Right lung (tissue), 10 donors: ENCODE results near the gene ZNF431. TPM values are rescaled to one million over a fixed set of nuclear protein-coding genes. Genes with fewer than 3 reads are reported as not detected.

Source experiments
- DNase-seq, 2 donors: peaks; one replicate each; pipeline ENCODE4 v3.0.0-alpha.2; 2013
- long read RNA-seq, 8 donors: transcript quantifications; one replicate each; lab custom pipeline, GENCODE V29; 2026
- polyA plus RNA-seq, 5 donors: library from polyadenylated mRNA; unstranded; fragments of 120-200 nt; gene quantifications; one replicate each; pipeline versions ENCODE4 v1.2.1 to v1.2.3, GENCODE V29; 2013; ENCODE audit warnings: inconsistent platforms in 1 of 5, low replicate concordance in 1 of 5; ENCODE audit not compliant: insufficient read length in 5 of 5, insufficient read depth in 1 of 5

Gene ZNF431
- polyA plus RNA-seq, result 10 to 100 TPM; 22.0 to 44.9 (median 39.2) TPM
- long read RNA-seq, donor 1, partial matches to known transcripts, result 5 of 6 reads
- long read RNA-seq, donor 1, other reads (novel, unspliced or antisense), result 0 of 6 reads
- long read RNA-seq, donor 2, partial matches to known transcripts, result 0 of 2 reads
- long read RNA-seq, donor 2, other reads (novel, unspliced or antisense), result 0 of 2 reads
- long read RNA-seq, donor 3, full-length matches to known transcripts, result 3 of 3 reads
- long read RNA-seq, donor 3, partial matches to known transcripts, result 0 of 3 reads
- long read RNA-seq, donor 3, other reads (novel, unspliced or antisense), result 0 of 3 reads
- long read RNA-seq, donor 4, full-length matches to known transcripts, result 3 of 3 reads
- long read RNA-seq, donor 4, partial matches to known transcripts, result 0 of 3 reads
- long read RNA-seq, donor 4, other reads (novel, unspliced or antisense), result 0 of 3 reads
- long read RNA-seq, donor 5, full-length matches to known transcripts, result 2 of 9 reads
- long read RNA-seq, donor 5, partial matches to known transcripts, result 7 of 9 reads
- long read RNA-seq, donor 5, other reads (novel, unspliced or antisense), result 0 of 9 reads
- long read RNA-seq, donor 6, full-length matches to known transcripts, result 4 of 19 reads
- long read RNA-seq, donor 6, partial matches to known transcripts, result 10 of 19 reads
- long read RNA-seq, donor 6, other reads (novel, unspliced or antisense), result 5 of 19 reads
- long read RNA-seq, donor 7, partial matches to known transcripts, result 0 of 7 reads
- long read RNA-seq, donor 7, other reads (novel, unspliced or antisense), result 5 of 7 reads
- long read RNA-seq, donor 8, full-length matches to known transcripts, result 1 of 1 reads
- long read RNA-seq, donor 8, partial matches to known transcripts, result 0 of 1 reads
- long read RNA-seq, donor 8, other reads (novel, unspliced or antisense), result 0 of 1 reads

DNA sequence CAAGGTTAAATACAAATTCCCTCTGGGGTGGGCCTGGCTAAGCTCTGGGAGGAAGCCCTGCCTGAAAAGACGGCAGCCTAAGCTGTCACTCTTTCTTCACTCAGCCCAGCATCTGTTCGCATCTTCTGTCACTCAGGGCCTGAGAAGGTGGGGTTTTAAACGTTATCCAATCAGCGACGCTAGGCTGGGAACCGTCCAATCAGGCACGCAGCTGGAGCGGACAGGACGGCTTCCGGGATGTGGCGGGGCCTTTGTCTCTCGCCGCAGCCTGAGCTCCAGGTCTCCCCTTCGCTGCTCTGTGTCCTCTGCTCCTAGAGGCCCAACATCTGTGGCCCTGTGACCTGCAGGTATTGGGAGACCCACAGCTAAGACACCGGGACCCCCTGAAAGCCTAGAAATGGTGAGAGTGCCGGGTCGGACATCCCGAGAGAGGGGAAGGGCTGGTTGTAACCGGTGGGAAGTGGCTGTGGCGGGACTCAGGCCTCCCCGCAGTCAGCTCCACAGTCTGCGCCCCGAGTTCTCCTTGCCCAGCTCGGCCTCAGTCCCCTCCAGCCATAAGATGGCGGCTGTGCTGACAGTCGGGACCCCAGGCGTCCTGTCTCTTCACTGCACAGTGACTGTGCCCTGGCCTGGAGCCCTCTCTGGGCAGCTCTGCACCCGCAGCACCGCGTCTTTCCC, at the start of gene ZNF431:
ZNF431 (plus strand) TSS at position 254 of the 678 bp plus-strand sequence; CDS start at position 398, 144 bp downstream.
- DNase-seq, result peak; percentile 88 to 92

DNA sequence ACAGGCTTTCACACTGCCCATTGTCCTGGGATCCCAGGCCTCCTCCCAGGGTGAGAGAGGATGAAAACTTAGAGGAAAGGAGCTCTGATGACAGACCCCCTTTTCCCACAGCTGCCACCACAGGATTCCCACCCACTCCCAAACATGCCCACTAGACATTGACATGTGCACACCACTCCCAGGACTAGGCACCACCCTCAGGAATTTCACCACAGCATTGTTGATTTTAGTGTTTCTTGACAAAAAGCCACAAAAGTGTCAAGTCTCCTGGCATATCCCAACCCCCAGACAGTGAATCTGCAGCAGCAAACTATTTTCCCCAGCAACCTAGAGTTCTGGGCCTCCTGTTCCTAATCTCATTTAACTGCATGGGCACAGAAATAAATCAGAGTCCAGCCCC, 49.7 kb upstream of the ZNF431 start:
- no peak for DNase-seq

DNA sequence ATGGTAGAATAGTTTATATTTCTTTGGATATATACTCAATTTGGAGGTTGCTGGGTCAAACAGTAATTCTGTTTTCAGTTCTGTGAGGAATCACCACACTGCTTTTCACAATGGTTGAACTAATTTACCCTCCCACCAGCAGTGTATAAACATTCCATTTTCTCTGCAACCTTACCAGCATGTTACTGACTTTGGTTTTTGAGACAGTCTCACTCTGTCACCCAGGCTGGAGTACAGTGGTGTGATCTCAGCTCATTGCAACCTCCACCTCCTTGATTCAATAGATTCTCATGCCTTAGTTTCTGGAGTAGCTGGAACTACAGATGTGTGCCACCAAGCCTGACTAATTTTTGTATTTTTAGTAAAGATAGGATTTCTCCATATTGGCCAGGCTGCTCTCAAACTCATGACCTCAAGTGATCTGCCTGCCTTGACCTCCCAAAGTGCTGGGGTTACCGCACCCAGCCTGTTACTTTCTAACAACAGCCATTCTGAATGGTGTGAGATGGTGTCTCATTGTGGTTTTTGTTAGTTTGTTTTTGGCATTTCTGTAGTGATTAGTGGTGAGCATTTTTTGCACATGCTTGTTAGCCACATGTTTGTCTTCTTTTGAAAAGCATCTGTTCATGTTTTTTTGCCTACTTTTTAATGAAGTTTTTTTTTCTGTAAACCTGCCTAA, 47.4 kb upstream of the ZNF431 start:
- DNase-seq, result no peak

DNA sequence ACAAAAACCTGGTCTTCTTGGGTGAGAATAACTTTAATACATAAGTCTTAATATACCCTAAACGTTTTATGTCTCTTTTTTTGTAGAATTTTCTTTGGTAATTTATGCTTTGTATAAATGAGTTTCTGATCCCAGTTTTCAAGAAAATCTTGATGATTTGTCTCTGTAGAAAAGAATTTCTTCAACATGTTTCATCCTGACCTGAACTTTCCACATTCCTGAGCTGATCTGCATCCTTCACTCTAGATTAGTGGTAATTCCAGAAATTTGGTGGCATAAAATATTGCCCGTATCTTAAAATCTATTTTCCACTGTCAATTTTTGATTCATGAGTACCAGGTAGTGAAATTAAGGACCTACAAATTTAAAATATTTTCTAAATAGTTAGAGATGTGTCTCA, 43.5 kb upstream of the ZNF431 start:
- no peak for DNase-seq

DNA sequence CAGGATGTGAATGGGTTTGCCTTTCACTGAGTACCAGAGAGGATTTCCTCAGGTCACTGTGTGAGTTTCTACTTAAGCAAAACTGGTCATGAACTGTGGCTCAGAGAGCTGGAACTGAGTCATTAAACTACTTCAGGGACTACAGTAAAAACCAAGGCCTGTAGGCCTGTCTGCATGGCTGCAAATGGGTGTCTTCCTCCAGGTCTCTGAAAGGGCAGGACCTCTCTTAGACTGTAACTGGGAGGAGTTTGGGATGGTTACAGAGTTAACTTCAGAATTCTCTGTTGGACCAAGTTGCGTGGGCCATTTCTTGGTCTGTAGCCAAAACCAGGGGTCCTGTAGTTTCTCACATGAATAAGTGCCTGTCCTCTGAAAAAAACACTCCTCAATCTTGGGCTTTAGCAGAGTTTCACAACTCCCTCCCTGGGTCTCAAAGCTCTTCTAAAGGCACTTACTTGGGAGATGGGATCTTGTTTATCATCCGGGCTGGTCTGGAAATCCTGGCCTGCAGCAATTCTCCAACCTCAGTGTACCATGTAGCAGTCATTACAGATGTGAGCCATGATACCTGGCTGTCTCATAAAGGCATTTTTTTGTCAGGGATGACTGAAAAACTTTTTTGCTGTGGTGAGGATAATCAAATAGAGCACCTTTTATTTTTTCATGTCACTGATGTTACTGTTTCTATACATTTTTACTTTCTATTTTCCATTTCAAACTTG, 40.2 kb upstream of the ZNF431 start:
- no peak for DNase-seq

DNA sequence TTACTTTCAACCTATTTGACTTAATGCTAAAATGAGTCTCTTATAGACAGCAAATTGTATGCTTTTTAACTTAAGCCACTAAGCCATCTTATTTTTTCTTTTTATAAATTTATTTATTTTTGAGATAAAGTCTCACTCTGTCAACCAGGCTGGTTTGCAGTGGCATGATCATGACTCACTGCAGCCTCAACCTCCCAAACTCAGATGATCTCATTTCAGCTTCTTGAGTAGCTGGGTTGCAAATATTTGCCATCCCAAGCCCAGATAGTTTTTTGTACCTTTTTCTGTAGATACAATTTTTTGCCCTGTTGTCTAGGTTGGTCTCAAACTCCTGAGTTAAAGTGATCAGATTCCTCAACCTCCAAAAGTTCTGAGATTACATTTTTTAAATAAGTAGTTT, 32.7 kb upstream of the ZNF431 start:
- no peak for DNase-seq

DNA sequence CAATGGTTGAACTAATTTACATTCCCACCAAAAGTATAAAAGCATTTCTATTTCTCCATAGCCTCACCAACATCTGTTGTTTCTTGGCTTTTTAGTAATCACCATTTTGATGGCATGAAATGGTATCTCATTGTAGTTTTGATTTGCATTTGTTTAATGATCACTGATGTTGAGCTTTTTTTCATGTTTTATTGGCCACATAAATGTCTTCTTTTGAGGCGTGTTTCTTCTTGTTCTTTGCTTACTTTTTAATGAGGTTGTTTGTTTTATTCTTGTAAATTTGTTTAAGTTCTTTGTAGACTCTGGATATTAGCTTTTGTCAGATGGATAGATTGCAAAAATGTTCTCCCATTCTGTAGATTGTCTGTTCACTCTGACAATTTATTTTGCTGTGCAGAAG, 31.7 kb upstream of the ZNF431 start:
- DNase-seq, result no peak

DNA sequence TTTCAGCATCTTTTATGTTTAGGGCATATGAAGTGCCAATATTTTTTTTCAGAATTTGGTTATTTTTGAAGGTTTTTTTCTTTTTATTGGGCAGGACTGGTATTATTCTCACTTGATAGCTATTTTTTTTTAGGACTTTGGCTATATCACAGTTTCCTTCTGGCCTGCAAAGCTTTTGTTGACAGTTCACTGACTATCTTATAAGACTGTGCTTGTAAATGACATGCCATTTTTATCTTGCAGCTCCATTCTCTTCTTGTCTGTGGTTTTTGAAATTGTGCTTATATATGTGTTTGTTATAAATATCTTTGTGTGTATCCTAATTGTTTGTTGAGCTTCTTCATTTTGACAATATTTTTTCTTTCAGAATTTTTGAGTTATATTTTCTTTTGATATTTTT, 26.4 kb upstream of the ZNF431 start:
- no peak for DNase-seq

DNA sequence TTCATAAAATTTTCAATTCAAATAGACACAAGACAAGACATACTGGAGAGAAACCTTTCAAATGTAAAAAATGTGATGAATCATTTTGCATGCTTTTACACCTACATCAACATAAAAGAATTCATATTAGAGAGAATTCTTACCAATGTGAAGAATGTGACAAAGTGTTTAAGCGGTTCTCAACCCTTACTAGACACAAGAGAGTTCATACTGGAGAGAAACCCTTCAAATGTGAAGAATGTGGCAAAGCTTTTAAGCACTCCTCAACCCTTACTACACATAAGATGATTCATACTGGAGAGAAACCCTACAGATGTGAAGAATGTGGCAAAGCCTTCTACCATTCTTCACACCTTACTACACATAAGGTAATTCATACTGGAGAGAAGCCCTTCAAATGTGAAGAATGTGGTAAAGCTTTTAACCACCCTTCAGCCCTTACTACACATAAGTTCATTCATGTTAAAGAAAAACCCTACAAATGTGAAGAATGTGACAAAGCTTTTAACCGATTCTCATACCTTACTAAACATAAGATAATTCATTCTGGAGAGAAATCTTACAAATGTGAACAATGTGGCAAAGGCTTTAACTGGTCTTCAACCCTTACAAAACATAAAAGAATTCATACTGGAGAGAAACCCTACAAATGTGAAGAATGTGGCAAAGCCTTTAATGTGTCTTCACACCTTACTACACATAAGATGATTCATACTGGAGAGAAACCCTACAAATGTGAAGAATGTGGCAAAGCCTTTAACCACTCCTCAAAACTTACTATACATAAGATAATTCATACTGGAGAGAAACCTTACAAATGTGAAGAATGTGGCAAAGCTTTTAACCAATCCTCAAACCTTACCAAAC, 24.6 kb upstream of the ZNF431 start:
- DNase-seq, result no peak

DNA sequence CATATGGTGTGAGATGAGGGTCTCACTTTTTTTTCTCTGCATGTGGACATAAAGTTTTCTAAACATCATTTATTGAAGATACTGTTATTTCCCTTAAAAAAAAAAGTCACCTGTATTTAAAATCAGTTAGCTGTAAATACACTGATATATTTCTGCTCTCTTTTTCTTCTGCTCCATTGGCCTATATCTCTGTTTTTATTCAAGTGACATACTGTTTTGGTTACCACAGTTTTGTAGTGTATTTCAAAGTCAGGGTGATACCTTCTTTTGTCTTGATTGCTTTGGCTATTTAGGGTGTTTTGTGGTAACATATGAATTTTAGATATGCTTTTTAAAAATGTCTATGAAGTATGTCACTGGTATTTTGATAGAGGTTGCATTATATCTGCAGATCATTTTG, 15.8 kb upstream of the ZNF431 start:
- DNase-seq, result no peak

DNA sequence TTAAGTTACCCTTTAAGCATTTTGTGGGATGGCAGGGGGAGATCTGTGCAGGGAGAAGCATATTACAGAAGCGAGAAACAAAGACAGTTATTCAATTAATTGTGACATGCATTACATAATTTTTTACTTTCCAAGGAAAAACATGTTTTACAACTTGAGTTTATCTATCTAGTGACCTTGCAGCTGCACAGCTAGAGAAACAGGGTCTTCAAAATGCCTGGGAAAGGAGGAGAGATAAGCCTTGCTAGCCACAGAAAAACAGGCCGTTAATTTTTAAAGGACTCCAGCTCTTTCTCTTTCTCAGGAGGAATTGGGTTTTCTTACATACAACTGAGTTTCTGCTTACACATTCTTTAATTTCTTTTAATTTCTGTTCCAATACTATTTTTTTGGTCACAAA, 14.8 kb upstream of the ZNF431 start:
- no peak for DNase-seq

DNA sequence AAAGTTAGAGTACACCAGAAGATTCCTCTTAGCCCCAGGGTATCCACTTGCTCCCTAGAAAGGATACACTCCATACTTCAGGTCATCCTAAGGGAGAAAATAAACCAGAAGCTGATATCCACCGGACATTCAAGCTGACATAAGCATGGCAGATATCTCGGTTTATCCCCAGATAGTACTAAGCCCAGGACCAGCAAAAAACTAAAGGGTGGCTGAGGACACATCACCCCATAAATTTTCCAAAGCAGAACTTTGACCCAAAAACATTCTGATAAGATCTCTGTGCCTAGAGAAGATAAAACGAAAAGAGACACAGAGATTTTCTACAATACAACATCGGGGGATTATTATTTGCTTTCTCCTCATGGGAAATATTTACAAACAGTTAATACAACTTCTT, 13.9 kb upstream of the ZNF431 start:
- DNase-seq, result no peak

DNA sequence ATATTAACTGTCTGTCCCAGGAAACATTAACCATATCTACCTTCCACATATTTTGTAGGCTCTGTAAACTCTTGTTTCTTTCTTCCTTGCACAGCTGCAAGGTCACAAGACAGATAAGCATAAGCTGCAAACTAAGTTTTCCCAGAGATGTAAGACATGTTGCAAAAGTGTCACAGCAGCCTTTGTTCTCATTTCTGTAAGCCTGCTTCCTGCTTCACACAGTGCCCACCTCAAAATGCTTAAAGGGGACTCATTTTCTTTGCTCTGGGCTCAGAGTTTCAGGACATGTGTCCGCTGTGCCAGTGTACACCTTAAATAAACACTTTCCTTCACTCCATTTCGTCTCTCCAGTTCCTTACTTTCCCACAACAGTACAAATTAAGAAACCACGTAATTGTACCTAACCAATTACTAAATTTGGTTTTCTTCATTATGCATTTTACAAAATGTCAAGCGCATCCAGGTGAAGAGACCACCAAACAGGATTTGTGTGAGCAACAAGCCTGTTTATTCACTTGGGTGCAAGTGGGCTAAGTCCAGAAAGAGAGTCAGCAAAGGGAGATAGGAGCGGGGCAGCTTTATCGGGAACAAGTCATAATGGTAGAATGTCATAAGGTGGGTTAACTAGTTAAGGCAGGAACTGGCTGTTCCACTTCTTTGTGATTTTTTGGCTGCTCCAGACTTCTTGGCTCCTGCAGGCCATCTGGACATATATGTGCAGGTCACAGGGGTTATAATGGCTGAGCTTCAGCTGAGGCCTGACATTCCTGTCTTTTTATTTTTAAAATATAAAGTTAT, 12.7 kb upstream of the ZNF431 start:
- DNase-seq, result no peak

DNA sequence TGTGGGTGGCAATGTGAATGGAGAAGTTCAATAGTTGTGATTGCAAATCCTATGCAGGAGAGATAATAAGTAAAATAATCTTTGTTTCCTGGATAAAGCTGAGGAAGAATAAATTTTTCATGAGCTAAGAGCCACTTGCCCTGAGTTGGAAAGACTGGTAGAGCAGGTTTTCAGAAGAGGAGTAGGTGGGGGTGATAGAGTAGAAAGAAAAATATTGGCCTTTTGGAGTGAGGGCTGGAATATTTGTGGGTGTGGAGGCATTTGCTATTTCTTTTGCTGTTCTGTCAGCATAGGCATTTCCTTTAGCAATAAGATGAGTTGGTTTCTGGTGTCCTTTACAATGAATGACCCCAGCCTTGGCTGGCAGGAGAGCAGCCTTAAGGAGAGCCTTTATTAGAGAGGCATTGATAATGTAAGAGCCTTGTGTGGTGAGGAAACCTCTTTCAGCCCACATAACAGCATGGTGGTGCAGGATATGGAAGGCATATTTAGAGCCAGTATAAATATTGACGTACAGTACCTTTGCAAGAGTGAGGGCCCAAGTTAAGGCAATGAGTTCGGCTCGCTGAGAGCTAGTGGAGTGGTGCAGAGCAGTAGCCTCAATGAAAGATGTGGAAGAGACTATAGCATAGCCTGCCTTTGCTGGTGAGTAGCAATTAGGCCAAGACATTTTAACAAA, 11.6 kb upstream of the ZNF431 start:
- peak; percentile 50 to 61 for DNase-seq

DNA sequence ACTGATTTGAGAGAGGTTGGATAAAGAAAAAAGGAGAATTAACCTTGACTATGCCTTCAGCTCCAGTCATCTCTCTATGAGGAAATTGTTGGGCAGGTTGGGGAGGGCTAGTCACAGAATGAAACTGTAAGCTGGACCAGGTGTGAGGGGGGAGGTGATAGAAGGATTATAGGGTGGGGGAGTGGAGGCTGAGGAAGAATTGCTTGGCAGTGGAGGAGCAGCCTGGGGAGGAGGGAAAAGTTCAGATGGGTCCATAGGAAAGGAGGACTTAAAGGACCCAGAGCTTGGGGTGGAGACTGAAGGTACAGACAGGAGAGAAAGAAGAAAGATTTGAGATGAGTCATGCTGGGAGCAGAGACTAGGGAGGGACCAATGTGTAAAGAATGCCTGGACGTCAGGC, 8.2 kb upstream of the ZNF431 start:
- no peak for DNase-seq

DNA sequence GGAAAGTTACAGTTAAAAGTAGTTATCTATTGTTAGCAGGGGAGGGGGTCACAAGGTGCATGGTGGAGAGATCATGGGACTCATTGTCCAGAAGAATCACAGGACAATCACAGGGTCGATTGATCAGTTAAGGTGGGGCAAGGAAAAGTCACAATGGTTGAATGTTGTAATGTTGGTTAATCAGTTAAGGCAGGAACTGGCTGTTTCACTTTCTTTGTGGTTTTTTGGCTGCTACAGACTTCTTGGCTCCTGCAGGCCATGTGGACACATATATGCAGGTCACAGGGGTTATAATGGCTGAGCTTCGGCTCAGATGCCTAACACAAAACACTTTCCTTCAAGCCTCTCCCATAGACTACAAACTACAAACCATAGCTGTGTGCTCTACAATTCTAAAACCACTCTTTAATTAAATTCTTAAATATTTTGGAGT, 6.9 kb upstream of the ZNF431 start:
- DNase-seq, result no peak

DNA sequence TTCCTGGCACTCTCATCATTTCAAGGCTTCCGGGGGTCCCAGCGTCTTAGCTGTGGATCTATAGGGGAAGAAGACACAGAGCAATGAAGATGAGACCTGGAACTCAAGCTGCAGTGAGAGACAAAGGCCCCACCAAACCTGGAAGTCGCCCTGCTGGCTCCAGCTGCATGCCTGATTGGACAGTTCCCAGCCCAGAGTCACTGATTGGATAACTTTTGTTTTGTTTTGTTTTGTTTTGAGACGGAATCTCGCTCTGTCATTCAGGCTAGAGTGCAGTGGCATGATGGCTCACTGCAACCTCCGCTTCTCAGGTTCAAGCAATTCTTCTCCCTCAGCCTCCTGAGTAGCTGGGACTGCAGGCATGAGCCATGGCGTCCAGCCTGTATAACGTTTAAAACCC, 6.4 kb upstream of the ZNF431 start:
- DNase-seq, result no peak

DNA sequence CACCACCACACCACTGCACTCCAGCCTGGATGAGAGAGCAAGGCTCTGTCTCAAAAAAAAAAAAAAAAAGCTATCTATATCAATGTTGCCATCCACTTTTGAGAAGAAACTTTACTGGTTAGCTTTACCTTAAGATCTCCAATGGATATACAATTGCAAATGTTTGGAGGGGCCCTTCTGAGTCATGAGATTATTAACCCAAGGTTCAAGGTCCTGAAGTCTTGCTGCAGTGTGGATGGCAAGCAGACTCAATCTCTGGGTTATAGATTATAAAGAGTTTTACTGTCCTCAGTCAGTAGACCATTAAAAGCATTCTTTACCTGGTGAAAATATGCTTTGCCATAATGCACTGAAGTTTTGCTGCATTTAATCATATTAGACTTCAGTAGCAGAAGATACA, 3.7 kb upstream of the ZNF431 start:
- no peak for DNase-seq
